Heart right ventricle (tissue), 16 donors: Measurements from ENCODE around the gene LNPK. TPM values are rescaled to one million over a fixed set of nuclear protein-coding genes. Genes with fewer than 3 reads are reported as not detected.

ENCODE experiments used
- ATAC-seq, 8 donors: fragments of 200-7000 bp; cut with Tn5 transposase; one replicate each; pipeline ENCODE4 v1.9.1; 2020; ENCODE audit warnings: mild to moderate bottlenecking in 8 of 8, moderate library complexity in 8 of 8, moderate number of reproducible peaks in 1 of 8
- DNase-seq, 2 donors: peaks; one replicate each; pipeline ENCODE4 v3.0.0-alpha.2; 2020
- H3K27ac ChIP-seq, 10 donors: fragments of 200-600 bp; sonication (generic) in 2 of 10; one replicate each; pipeline versions ENCODE4 v1.5.0 to v1.8.0; 2020 to 2022; ENCODE audit warnings: mild to moderate bottlenecking in 3 of 10
- H3K27me3 ChIP-seq, 7 donors: fragments of 200-600 bp; one replicate each; pipeline ENCODE4 v1.8.0; 2021 to 2022; ENCODE audit warnings: mild to moderate bottlenecking in 2 of 7
- H3K36me3 ChIP-seq, 9 donors: fragments of 200-600 bp; sonication (generic) in 1 of 9; one replicate each; pipeline versions ENCODE4 v1.5.0 to v1.8.0; 2020 to 2022; ENCODE audit warnings: mild to moderate bottlenecking in 2 of 9
- H3K4me1 ChIP-seq, 9 donors: fragments of 200-600 bp; sonication (generic) in 1 of 9; one replicate each; pipeline versions ENCODE4 v1.5.0 to v1.8.0; 2020 to 2022; ENCODE audit warnings: mild to moderate bottlenecking in 4 of 9
- H3K4me3 ChIP-seq, 10 donors: fragments of 200-600 bp; sonication (generic) in 2 of 10; one replicate each; pipeline versions ENCODE4 v1.5.0 to v1.8.0; 2020 to 2022; ENCODE audit warnings: mild to moderate bottlenecking in 7 of 10, moderate library complexity in 2 of 10
- H3K9me3 ChIP-seq, 11 donors: fragments of 200-600 bp in 10 of 11; sonication (generic) in 2 of 11; one replicate each; pipeline versions ENCODE4 v1.5.0 to v1.8.0; 2013 to 2022; ENCODE audit warnings: mild to moderate bottlenecking in 2 of 11, control low read depth in 1 of 11, moderate library complexity in 1 of 11
- CTCF ChIP-seq, 9 donors: fragments of 200-600 bp; sonication (generic) in 2 of 9; IDR thresholded peaks; one replicate each; pipeline versions ENCODE4 v1.5.0 to v1.8.0; 2021 to 2022; ENCODE audit warnings: antibody characterized with exemption in 9 of 9, mild to moderate bottlenecking in 5 of 9, moderate library complexity in 1 of 9
- WGBS, 2 donors: extraction: QIAGEN DNeasy Blood & Tissue Kit; methylation state at CpG; one replicate each; pipeline ENCODE4 v1.1.7; 2013; ENCODE audit warnings: inconsistent platforms in 1 of 2; 5-methylcytosine and 5-hydroxymethylcytosine counted together
- intact Hi-C, 10 donors: fragments of 100-400 bp; cut with DNase I; formaldehyde crosslinking; loops; one replicate each; pipeline versions ENCODE4 v1.11.1 to v1.14.2; 2022
- polyA plus RNA-seq, 2 donors: library from polyadenylated mRNA; stranded (reverse); fragments of 200-250 nt; gene quantifications; one replicate each; pipeline ENCODE4 v1.2.3, GENCODE V29; 2013
- total RNA-seq, 10 donors: library from RNA; stranded (reverse); fragmentation: NEBNext Ultra II Directional in 3 of 10; extraction: Animal tissue kit (Norgen Biotek cat#: 25700) in 3 of 10; gene quantifications; one replicate each; pipeline versions ENCODE4 v1.2.1 to v1.2.4, GENCODE V29; 2021 to 2023
- donor health status: Arrhythmogenic right ventricular cardiomyopathy.
- donor health status: ischemic (EF 13 %, LVEDD 7.1; RV severe dilation, severe dysfunction).
- donor health status: healthy with polysubstance abuse.
- donor health status: DM: no; HTN: yes; CAD: no.
- donor health status: DM: no; HTN: no; CAD: no.
- donor health status: ischemic (EF 25% LVEDD 6.9; RV normal size, moderate dysfunction).
- donor health status: ischemic (EF 25% LVEDD 5.7; RV mildly dilated, moderate dysfunction).
- donor health status: healthy.
- donor health status: DM: yes; HTN: yes; CAD: no.
- donor health status: Ischemic cardiomyopathy.
- donor health status: ischemic (EF 35%, LVEDD 5.7; RV mildly dilated, moderate dysfunction).
- donor health status: nonischemic (EF 11% LVEDD 7.7; RV severe dilation, severe dysfunction).
- donor health status: DM: yes; HTN: yes; CAD: no.
- donor health status: PGD.
- donor health status: ischemic (EF 29% LVEDD 5.4; RV normal size, mild dysfunction).
- donor health status: nonischemic (EF 23%, LVEDD 6.1; RV moderate dilation, normal function).

The LNPK gene
- total and polyA plus RNA-seq, 12 donors: 4.9 to 51.3 (median 32.5) TPM

GRCh38 chr2:175874291-175874690 lies 127.8 kb downstream of the LNPK start:
- Histone ChIP-seq H3K9me3 (no peaks in the 10 kb centered on the region), H3K4me3 (no peak overlapping the region), H3K27me3 (no peaks in the 10 kb centered on the region), H3K36me3 (no peaks in the 10 kb centered on the region), H3K27ac (no peak overlapping the region), H3K4me1 (peaks cover 0 to 27% (median 11%) of the 10 kb centered on the region in 9 donors)
- no peak for DNase-seq
- TF ChIP-seq CTCF (IDR thresholded peaks at IDR 0.05): no peak
- 68 to 77% methylated on average over 3 of the region's 3 CpGs for WGBS, 2 donors
- intact Hi-C loops: loop anchor here in 1 of 10 donors (10.0 kb wide), 1 partner anchor 161 kb away; no protein-coding TSS in a partner anchor
- ATAC-seq: no peak

Other genes with a start within 250 kb of the LNPK start
- not detected for gene EVX2, start 81.7 kb upstream of the LNPK start, total RNA-seq
- not detected for gene EVX2, start 81.7 kb upstream of the LNPK start, polyA plus RNA-seq
- not detected for gene HOXD13, start 90.5 kb upstream of the LNPK start, total RNA-seq
- not detected for gene HOXD13, start 90.5 kb upstream of the LNPK start, polyA plus RNA-seq
- not detected for gene HOXD12, start 97.5 kb upstream of the LNPK start, total RNA-seq
- gene HOXD12, start 97.5 kb upstream of the LNPK start, polyA plus RNA-seq: not detected
- not detected for gene HOXD11, start 105.0 kb upstream of the LNPK start, total RNA-seq
- not detected for gene HOXD11, start 105.0 kb upstream of the LNPK start, polyA plus RNA-seq
- gene HOXD10, start 114.5 kb upstream of the LNPK start, total RNA-seq: not detected
- gene HOXD10, start 114.5 kb upstream of the LNPK start, polyA plus RNA-seq: not detected
- under 1 TPM in 2 of 10 donors, not detected in 8; 0.15 to 0.29 TPM for gene HOXD9, start 120.5 kb upstream of the LNPK start, total RNA-seq
- under 1 TPM; 0.16 to 0.29 TPM for gene HOXD9, start 120.5 kb upstream of the LNPK start, polyA plus RNA-seq
- gene HOXD8, start 127.4 kb upstream of the LNPK start, total RNA-seq: 1 to 10 TPM in 1 of 10 donors, under 1 TPM in 7, not detected in 2; 0.26 to 1.5 (median 0.42) TPM
- under 1 TPM; 0.35 to 0.59 TPM for gene HOXD8, start 127.4 kb upstream of the LNPK start, polyA plus RNA-seq
- gene HOXD4, start 149.3 kb upstream of the LNPK start, total RNA-seq: under 1 TPM in 8 of 10 donors, not detected in 2; 0.21 to 0.69 (median 0.40) TPM
- gene HOXD4, start 149.3 kb upstream of the LNPK start, polyA plus RNA-seq: 1 to 10 TPM in 1 of 2 donors, under 1 TPM in 1; 0.13 to 1.6 TPM
- gene HOXD3, start 155.0 kb upstream of the LNPK start, total RNA-seq: 1 to 10 TPM in 1 of 10 donors, under 1 TPM in 4, not detected in 5; 0.17 to 1.1 (median 0.28) TPM
- gene HOXD3, start 155.0 kb upstream of the LNPK start, polyA plus RNA-seq: under 1 TPM; 0.10 to 0.15 TPM
- gene HOXD1, start 186.4 kb upstream of the LNPK start, total RNA-seq: under 1 TPM in 2 of 10 donors, not detected in 8; 0.19 to 0.23 TPM
- gene HOXD1, start 186.4 kb upstream of the LNPK start, polyA plus RNA-seq: under 1 TPM; 0.03 to 0.15 TPM